Central memory CD8-positive, alpha-beta T cell (primary cell): ENCODE measurements around the gene CDC25A.

Source experiments
- ATAC-seq: fragments of 150-1000 bp; cut with Tn5 transposase; replicated peaks from 2 replicates; pipeline ENCODE4 v1.10.0; 2022; ENCODE audit warnings: mild to moderate bottlenecking, moderate FRiP score, moderate number of reproducible peaks; ENCODE audit not compliant: poor library complexity, severe bottlenecking; ENCODE audit errors: extremely low read depth
- DNase-seq, 2 donors: peaks; one replicate each; pipeline ENCODE4 v3.0.0; 2021; ENCODE audit warnings: low spot score in 2 of 2
- H3K27ac Mint-ChIP-seq: one replicate; pipeline ENCODE4 v1.8.0; 2022; ENCODE audit warnings: low read depth, mild to moderate bottlenecking, moderate library complexity, mixed read lengths
- H3K27me3 Mint-ChIP-seq: one replicate; pipeline ENCODE4 v1.8.0; 2022; ENCODE audit warnings: mixed read lengths
- H3K36me3 Mint-ChIP-seq: one replicate; pipeline ENCODE4 v1.8.0; 2022; ENCODE audit warnings: mild to moderate bottlenecking, moderate library complexity, mixed read lengths; ENCODE audit not compliant: insufficient read depth
- H3K4me1 Mint-ChIP-seq: one replicate; pipeline ENCODE4 v1.8.0; 2022; ENCODE audit warnings: mixed read lengths
- H3K4me3 Mint-ChIP-seq: one replicate; pipeline ENCODE4 v1.8.0; 2022; ENCODE audit warnings: mild to moderate bottlenecking, moderate library complexity, mixed read lengths
- H3K9me3 Mint-ChIP-seq: one replicate; pipeline ENCODE4 v1.8.0; 2022; ENCODE audit warnings: mixed read lengths

The CDC25A gene

GRCh38 chr3:48187579-48188265 lies 495 bp downstream of the CDC25A start:
- peak overlapping the region; percentile 95 for H3K4me3 Mint-ChIP-seq
- DNase-seq (no peak), ATAC-seq (peak; percentile 9)
- H3K9me3 Mint-ChIP-seq = no peaks in the 10 kb centered on the region
- peak overlapping the region; percentile 84 for H3K27ac Mint-ChIP-seq
- peaks cover 2% of the 10 kb centered on the region for H3K36me3 Mint-ChIP-seq
- H3K4me1 Mint-ChIP-seq = peaks cover 14% of the 10 kb centered on the region
- H3K27me3 Mint-ChIP-seq = peaks cover 16% of the 10 kb centered on the region

GRCh38 chr3:48187301-48187578 lies 977 bp downstream of the CDC25A start:
- Mint-ChIP-seq H3K27me3 (peaks cover 16% of the 10 kb centered on the region), H3K9me3 (no peaks in the 10 kb centered on the region), H3K27ac (no peak overlapping the region), H3K36me3 (peaks cover 2% of the 10 kb centered on the region), H3K4me1 (peaks cover 14% of the 10 kb centered on the region), H3K4me3 (peak overlapping the region; percentile 95)
- no peak for ATAC-seq
- no peak for DNase-seq

GRCh38 chr3:48186631-48187300 lies 1.5 kb downstream of the CDC25A start:
- peaks cover 16% of the 10 kb centered on the region for H3K27me3 Mint-ChIP-seq
- H3K4me1 Mint-ChIP-seq = peaks cover 14% of the 10 kb centered on the region
- H3K9me3 Mint-ChIP-seq = no peaks in the 10 kb centered on the region
- ATAC-seq (no peak), DNase-seq (no peak)
- peak overlapping the region; percentile 95 for H3K4me3 Mint-ChIP-seq
- H3K27ac Mint-ChIP-seq = peak overlapping the region; percentile 41
- H3K36me3 Mint-ChIP-seq = peaks cover 2% of the 10 kb centered on the region

GRCh38 chr3:48185129-48185528 lies 3.1 kb downstream of the CDC25A start:
- H3K27ac Mint-ChIP-seq = no peak overlapping the region
- H3K36me3 Mint-ChIP-seq = peaks cover 2% of the 10 kb centered on the region
- no peaks in the 10 kb centered on the region for H3K9me3 Mint-ChIP-seq
- no peak overlapping the region for H3K4me3 Mint-ChIP-seq
- H3K27me3 Mint-ChIP-seq = peaks cover 16% of the 10 kb centered on the region
- peaks cover 14% of the 10 kb centered on the region for H3K4me1 Mint-ChIP-seq
- ATAC-seq (no peak), DNase-seq (no peak)

- peaks cover 16% of the 10 kb centered on the region for H3K27me3 Mint-ChIP-seq
- no peak overlapping the region for H3K4me3 Mint-ChIP-seq
- no peaks in the 10 kb centered on the region for H3K9me3 Mint-ChIP-seq
- peaks cover 2% of the 10 kb centered on the region for H3K36me3 Mint-ChIP-seq
- DNase-seq (no peak), ATAC-seq (no peak)
- H3K4me1 Mint-ChIP-seq = peaks cover 14% of the 10 kb centered on the region
- H3K27ac Mint-ChIP-seq = no peak overlapping the region
Observed at GRCh38 chr3:48184299-48184698, 3.9 kb downstream of the CDC25A start.

GRCh38 chr3:48180531-48181253 lies 7.5 kb downstream of the CDC25A start:
- Mint-ChIP-seq H3K27ac (no peak overlapping the region), H3K36me3 (no peaks in the 10 kb centered on the region), H3K4me1 (no peaks in the 10 kb centered on the region), H3K27me3 (peaks cover under 1% of the 10 kb centered on the region), H3K4me3 (no peak overlapping the region), H3K9me3 (no peaks in the 10 kb centered on the region)
- DNase-seq (no peak), ATAC-seq (no peak)

GRCh38 chr3:48180021-48180420 lies 8.2 kb downstream of the CDC25A start:
- Mint-ChIP-seq H3K4me3 (no peak overlapping the region), H3K27me3 (no peaks in the 10 kb centered on the region), H3K36me3 (no peaks in the 10 kb centered on the region), H3K4me1 (no peaks in the 10 kb centered on the region), H3K9me3 (no peaks in the 10 kb centered on the region), H3K27ac (no peak overlapping the region)
- DNase-seq (no peak), ATAC-seq (no peak)

- ATAC-seq (no peak), DNase-seq (no peak)
- no peak overlapping the region for H3K27ac Mint-ChIP-seq
- no peaks in the 10 kb centered on the region for H3K4me1 Mint-ChIP-seq
- H3K9me3 Mint-ChIP-seq = no peaks in the 10 kb centered on the region
- H3K4me3 Mint-ChIP-seq = no peak overlapping the region
- no peaks in the 10 kb centered on the region for H3K27me3 Mint-ChIP-seq
- no peaks in the 10 kb centered on the region for H3K36me3 Mint-ChIP-seq
Observed at GRCh38 chr3:48178072-48178471, 10.1 kb downstream of the CDC25A start.

GRCh38 chr3:48157950-48158376 lies 30.3 kb downstream of the CDC25A start:
- DNase-seq (no peak), ATAC-seq (no peak)
- H3K4me1 Mint-ChIP-seq = no peaks in the 10 kb centered on the region
- H3K27ac Mint-ChIP-seq = no peak overlapping the region
- H3K4me3 Mint-ChIP-seq = no peak overlapping the region
- no peaks in the 10 kb centered on the region for H3K36me3 Mint-ChIP-seq
- H3K9me3 Mint-ChIP-seq = no peaks in the 10 kb centered on the region
- H3K27me3 Mint-ChIP-seq = no peaks in the 10 kb centered on the region

- Mint-ChIP-seq H3K27me3 (no peaks in the 10 kb centered on the region), H3K36me3 (no peaks in the 10 kb centered on the region), H3K9me3 (no peaks in the 10 kb centered on the region), H3K4me1 (no peaks in the 10 kb centered on the region), H3K27ac (no peak overlapping the region), H3K4me3 (no peak overlapping the region)
- ATAC-seq = no peak
- DNase-seq = no peak
Observed at GRCh38 chr3:48157202-48157840, 30.9 kb downstream of the CDC25A start.

- Mint-ChIP-seq H3K4me3 (no peak overlapping the region), H3K9me3 (no peaks in the 10 kb centered on the region), H3K27ac (no peak overlapping the region), H3K27me3 (no peaks in the 10 kb centered on the region), H3K36me3 (no peaks in the 10 kb centered on the region), H3K4me1 (no peaks in the 10 kb centered on the region)
- ATAC-seq (no peak), DNase-seq (no peak)
Observed at GRCh38 chr3:48156163-48156562, 32.1 kb downstream of the CDC25A start.

GRCh38 chr3:48155122-48155521 lies 33.1 kb downstream of the CDC25A start:
- H3K4me3 Mint-ChIP-seq = no peak overlapping the region
- DNase-seq (no peak), ATAC-seq (no peak)
- H3K27me3 Mint-ChIP-seq = no peaks in the 10 kb centered on the region
- H3K9me3 Mint-ChIP-seq = no peaks in the 10 kb centered on the region
- H3K27ac Mint-ChIP-seq = no peak overlapping the region
- H3K36me3 Mint-ChIP-seq = no peaks in the 10 kb centered on the region
- no peaks in the 10 kb centered on the region for H3K4me1 Mint-ChIP-seq
